UCSD-AML1 (cell line): ENCODE data around the gene SLC22A23.
"Not testable (repeated sequence)": the region's sequence is repeated elsewhere in the genome, so short reads cannot be mapped to it uniquely, and the experiment has no call there.

Source experiments
- DNase-seq: peaks from one replicate; lab custom pipeline; 2025; ENCODE audit not compliant: unreplicated experiment; lab: John Stamatoyannopoulos, UW

The SLC22A23 gene

GRCh38 chr6:3389390-3390167 lies 67.3 kb downstream of the SLC22A23 start:
- no peak for DNase-seq

- no peak for DNase-seq
Observed at GRCh38 chr6:3388786-3389185, 68.1 kb downstream of the SLC22A23 start.

- DNase-seq: no peak
Observed at GRCh38 chr6:3386374-3386857, 70.4 kb downstream of the SLC22A23 start.

GRCh38 chr6:3385660-3386151 lies 71.1 kb downstream of the SLC22A23 start:
- DNase-seq: no peak

DNA sequence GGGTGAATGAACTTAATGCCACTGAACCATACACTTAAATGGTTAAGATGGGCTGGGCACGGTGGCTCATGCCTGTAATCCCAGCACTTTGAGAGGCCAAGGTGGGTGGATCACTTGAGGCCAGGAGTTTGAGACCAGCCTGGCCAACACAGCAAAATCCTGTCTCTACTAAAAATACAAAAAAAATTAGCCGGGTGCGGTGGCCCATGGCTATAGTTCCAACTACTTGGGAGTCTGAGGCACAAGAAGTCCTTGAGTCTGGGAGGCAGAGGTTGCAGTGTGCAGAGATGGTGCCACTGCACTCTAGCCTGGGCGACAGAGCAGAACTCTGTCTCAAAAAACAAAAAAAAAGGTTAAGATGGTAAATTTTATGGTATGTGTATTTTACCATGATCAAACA lies 71.7 kb downstream of the SLC22A23 start:
- not testable (repeated sequence) for DNase-seq

DNA sequence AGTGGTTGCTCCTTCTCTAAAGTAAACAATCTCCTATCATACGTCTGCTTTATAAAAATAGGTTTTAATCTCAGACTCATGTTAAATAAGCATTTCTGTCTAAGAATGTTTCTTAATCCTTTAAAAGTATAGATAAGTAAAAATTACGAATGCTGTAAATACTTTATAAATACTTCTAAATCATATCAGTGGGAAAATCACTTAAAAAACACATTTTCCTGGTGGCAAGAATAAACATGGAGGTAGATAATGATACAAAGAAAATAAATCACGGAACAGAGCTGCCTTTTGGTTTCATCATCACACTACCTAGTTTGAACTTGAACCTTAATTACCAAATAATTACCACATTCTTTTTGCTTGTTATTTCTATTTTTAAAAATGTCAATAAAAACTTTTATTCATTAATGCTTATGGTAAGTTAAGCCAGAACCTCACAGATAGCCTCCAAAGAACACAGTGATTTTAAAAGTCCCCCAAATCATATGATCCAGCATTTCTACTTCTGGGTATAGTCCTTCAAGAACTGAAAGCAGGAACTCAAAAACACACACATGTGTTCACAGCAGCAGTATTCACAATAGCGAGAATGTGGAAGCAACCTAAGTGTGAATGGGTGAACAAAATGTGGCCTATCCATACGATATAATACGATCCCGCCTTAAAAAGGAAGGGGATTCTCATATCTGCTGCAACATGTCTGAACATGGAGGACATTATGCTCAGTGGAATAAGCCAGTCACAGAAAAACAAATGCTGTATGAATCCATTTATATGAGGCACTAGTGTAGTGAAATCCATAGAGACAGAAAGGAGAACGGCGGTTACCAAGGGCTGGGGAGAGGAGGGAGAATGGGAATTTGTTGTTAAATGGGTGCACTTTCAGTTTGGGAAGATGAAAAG lies 72.4 kb downstream of the SLC22A23 start:
- DNase-seq: no peak

DNA sequence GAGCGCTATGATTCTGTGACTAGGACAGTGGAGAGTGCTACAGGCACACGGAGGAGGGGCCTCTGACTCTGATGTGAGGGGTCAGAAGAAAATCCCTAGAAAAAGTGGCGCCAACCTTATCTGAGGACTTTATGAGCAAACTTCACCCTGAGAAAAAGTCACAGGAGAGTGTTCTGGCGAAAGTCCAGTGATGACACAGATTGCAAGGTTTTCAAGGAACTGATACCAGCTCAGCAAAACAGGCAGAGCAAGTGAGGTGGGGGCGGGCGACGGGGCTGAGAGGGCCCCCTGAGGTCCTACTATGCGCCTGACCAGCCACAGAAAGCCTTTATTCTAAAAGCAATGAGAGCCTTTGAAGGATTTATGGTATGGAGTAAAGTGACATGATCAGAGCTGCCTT lies 73.3 kb downstream of the SLC22A23 start:
- no peak for DNase-seq

DNA sequence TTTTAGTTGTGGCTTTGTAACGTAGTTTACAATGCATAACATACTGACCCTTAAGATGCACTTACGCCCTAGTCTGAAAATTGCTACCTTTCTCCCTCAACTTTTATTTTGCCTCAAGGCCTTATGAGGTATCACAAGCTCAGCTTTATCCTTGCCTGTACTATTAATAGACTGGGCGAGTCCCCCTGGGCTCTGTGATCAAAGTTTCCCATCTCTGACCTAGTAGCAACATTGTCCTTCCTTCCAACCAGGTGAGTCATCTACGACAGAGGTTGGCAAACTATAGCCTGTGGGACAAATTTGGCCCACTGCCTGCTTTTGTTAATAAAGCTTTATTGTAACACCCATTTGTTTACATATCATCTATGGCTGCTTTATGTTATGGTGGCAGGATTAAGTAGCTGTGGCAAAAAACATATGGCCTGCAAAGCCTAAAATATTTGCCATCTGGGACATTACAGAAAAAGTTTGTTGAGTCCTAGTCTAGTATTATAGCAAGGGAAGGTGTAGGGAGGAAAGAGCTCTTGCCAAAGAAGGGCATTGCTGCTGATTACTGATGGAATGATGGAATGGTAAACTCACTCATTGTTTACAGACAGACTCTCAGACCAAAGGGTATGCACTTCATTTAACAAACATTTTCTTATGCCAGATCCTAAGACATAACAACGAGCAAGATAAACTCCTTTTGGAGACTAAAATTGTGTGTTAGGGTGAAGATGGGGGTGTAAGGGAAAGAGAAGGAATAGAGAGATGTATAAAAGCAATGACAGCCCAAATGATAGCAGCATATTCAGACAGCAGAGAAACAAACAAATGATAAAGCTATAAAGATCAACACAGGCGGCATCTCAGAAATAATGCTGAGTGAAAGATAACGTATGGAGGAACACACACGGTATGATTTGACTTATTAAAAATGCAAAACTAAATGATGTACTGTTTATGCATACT lies 74.2 kb downstream of the SLC22A23 start:
- DNase-seq: no peak

DNA sequence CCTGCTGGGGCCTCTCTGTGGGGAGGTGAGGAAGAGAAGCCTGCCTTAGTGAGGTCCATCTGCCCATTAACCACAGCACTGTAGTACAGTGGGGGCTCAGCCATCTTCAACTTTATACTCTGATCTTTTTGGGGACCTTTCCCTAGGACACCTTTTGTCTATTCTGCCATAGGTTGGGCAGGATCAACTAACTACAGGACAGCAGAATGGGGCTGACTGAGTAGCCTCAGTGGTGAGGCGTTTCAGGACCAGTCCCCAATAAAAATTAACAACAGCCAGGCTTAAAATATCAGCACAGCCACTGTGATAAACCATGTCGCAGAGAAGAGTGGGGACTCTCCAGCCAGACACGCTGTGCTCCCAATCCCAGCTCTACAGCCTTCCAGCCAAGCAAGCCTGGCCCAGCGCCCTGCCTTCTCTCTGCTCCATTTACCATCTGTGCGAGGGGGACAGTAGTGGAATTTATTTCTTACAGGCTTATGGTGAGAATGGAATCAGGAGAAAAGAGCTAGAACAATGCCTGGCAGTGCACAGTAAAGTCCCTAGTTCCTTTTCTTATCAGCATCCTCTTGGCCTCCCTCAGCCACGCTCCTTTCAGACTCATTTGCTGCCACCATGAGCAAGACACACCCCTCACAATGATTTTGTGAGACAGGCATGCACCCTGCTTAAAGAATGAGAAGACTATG lies 75.5 kb downstream of the SLC22A23 start:
- DNase-seq: no peak

GRCh38 chr6:3380344-3381232 lies 76.3 kb downstream of the SLC22A23 start:
- DNase-seq: no peak

GRCh38 chr6:3379482-3380060 lies 77.3 kb downstream of the SLC22A23 start:
- no peak for DNase-seq

GRCh38 chr6:3378808-3379207 lies 78.0 kb downstream of the SLC22A23 start:
- not testable (repeated sequence) for DNase-seq

DNA sequence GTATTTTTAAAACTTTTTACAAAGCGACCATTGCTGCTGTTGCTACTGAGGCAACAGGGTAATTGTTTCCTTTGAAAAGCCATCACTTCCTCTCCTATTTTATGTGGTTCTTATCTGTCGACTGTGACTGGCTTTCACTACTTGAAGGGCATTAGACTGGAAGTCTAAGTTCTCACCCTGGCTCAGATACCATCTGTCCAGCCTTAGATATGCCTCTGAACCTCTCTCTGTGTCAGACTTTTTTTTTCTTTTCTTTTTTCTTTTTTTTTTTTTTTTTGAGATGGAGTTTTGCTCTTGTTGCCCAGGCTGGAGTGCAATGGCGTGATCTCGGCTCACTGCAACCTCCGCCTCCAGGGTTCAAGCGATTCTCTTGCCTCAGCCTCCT lies 78.5 kb downstream of the SLC22A23 start:
- not testable (repeated sequence) for DNase-seq

GRCh38 chr6:3377536-3378397 lies 79.1 kb downstream of the SLC22A23 start:
- no peak for DNase-seq

DNA sequence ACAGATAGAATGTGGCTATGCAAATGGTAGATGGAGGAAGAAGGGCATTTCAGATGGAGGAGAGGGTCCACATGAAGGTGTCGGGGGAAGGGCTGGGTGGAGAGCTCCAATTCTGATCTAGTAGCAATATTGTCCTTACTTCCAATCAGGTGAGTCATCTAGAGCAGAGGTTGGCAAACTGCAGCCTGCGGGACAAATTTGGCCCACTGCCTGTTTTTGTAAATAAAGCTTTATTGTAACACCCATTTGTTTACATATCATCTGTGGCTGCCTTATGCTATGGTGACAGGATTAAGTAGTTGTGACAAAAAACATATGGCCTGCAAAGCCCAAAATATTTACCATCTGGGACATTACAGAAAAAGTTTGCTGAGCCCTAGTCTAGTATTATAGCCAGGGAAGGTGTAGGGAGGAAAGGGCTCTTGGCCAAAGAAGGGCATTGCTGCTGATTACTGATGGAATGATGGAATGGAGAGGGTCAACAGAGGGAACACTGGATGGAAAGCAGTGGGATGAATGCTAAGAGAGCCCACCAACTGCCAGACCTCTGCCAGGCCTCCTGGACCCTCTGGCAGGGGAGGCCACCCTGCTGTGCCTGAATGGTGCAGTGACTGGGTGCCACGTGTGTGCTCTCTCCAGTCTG lies 79.8 kb downstream of the SLC22A23 start:
- DNase-seq: no peak

GRCh38 chr6:3376064-3376463 lies 80.8 kb downstream of the SLC22A23 start:
- DNase-seq: no peak

- DNase-seq: no peak
Observed at GRCh38 chr6:3373597-3374203, 83.2 kb downstream of the SLC22A23 start.
